Aorta (tissue), 5 donors: ENCODE measurements around the gene EIF2AK2. TPM values are rescaled to one million over a fixed set of nuclear protein-coding genes. Genes with fewer than 3 reads are reported as not detected.

ENCODE experiments used
- ATAC-seq: fragments of 200-7000 bp; cut with Tn5 transposase; one replicate; pipeline ENCODE4 v1.9.1; 2022; ENCODE audit warnings: moderate library complexity; ENCODE audit not compliant: low FRiP score
- DNase-seq, 2 donors: peaks; one replicate each; pipeline ENCODE4 v3.0.0-alpha.2; 2020
- H3K27ac ChIP-seq, 2 donors: one replicate each; pipeline ENCODE4 v1.5.1; 2013; ENCODE audit warnings: low read length in 2 of 2, mild to moderate bottlenecking in 2 of 2, moderate library complexity in 2 of 2, control low read depth in 1 of 2, inconsistent platforms in 1 of 2, low read depth in 1 of 2
- H3K27me3 ChIP-seq, 2 donors: one replicate each; pipeline ENCODE4 v1.6.1; 2013; ENCODE audit warnings: control low read depth in 1 of 2, low read length in 1 of 2, mild to moderate bottlenecking in 1 of 2, moderate library complexity in 1 of 2; ENCODE audit not compliant: insufficient read depth in 2 of 2, control insufficient read depth in 1 of 2
- H3K36me3 ChIP-seq, 2 donors: one replicate each; pipeline ENCODE4 v1.6.1; 2013; ENCODE audit warnings: control low read depth in 1 of 2, low read length in 1 of 2, mild to moderate bottlenecking in 1 of 2; ENCODE audit not compliant: insufficient read depth in 2 of 2, control insufficient read depth in 1 of 2
- H3K4me1 ChIP-seq, 2 donors: one replicate each; pipeline ENCODE4 v1.6.1; 2013; ENCODE audit warnings: low read length in 2 of 2, control low read depth in 1 of 2, mild to moderate bottlenecking in 1 of 2, moderate library complexity in 1 of 2; ENCODE audit not compliant: insufficient read depth in 2 of 2, control insufficient read depth in 1 of 2
- H3K4me3 ChIP-seq, 2 donors: one replicate each; pipeline ENCODE4 v1.5.1; 2013; ENCODE audit warnings: low read length in 2 of 2, control low read depth in 1 of 2, mild to moderate bottlenecking in 1 of 2
- H3K9me3 ChIP-seq: one replicate; pipeline ENCODE4 v1.6.1; 2013; ENCODE audit warnings: mild to moderate bottlenecking, low read length; ENCODE audit not compliant: control insufficient read depth
- WGBS, 2 donors: extraction: QIAGEN DNeasy Blood & Tissue Kit; methylation state at CpG; one replicate each; pipeline ENCODE4 v1.1.7; 2013; 5-methylcytosine and 5-hydroxymethylcytosine counted together
- intact Hi-C, 2 donors: fragments of 100-400 bp; cut with DNase I; formaldehyde crosslinking; loops; one replicate each; pipeline versions ENCODE4 v1.14.2 to v1.15.0; 2022
- polyA plus RNA-seq, 2 donors: library from polyadenylated mRNA; stranded (reverse); fragments of 200-250 nt; gene quantifications; one replicate each; pipeline ENCODE4 v1.2.3, GENCODE V29; 2013
- total RNA-seq, 2 donors: library from RNA; stranded (reverse); fragmentation: NEBNext Ultra II Directional; extraction: Animal tissue kit (Norgen Biotek cat#: 25700); gene quantifications; one replicate each; pipeline ENCODE4 v1.2.1, GENCODE V29; 2021
- donor health status: healthy with polysubstance abuse.
- donor health status: Bipolar disorder and iron deficiency.
- donor health status: DM: no; HTN: no; CAD: no.
- donor health status: DM: no; HTN: no; CAD: no.
- donor health status: DM: yes; HTN: yes; CAD: no.

The EIF2AK2 gene
- total and polyA plus RNA-seq, 4 donors = 8.4 to 49.5 (median 28.4) TPM

DNA sequence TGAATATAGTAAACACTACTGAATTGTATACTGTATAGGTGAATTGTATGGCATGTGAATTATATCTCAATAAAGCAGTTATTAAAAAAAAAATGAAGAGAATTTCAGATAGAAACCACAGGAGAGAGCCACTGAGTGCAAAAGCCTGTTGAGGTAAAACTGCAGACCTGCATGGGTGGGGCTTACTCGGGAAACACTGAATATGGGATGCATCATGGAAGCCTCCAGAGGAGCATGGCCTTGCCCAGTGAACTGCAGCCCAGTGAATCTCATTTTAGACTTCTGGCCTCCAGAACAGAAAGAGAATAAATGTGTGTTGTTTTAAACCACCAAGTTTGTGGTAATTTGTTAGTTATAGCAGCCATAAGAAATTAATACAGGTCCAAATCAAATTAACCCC lies 56.7 kb downstream of the EIF2AK2 start:
- no peak overlapping the region for H3K4me3 ChIP-seq
- H3K9me3 ChIP-seq = no peaks in the 10 kb centered on the region
- 58 to 77% methylated on average over 1 of the region's 1 CpG for WGBS, 2 donors
- H3K36me3 ChIP-seq = peaks cover 0 to 1% of the 10 kb centered on the region in 2 donors
- intact Hi-C loops = no loop called here
- ATAC-seq = no peak
- no peaks in the 10 kb centered on the region for H3K4me1 ChIP-seq
- no peaks in the 10 kb centered on the region for H3K27me3 ChIP-seq
- no peak overlapping the region for H3K27ac ChIP-seq
- DNase-seq = no peak

DNA sequence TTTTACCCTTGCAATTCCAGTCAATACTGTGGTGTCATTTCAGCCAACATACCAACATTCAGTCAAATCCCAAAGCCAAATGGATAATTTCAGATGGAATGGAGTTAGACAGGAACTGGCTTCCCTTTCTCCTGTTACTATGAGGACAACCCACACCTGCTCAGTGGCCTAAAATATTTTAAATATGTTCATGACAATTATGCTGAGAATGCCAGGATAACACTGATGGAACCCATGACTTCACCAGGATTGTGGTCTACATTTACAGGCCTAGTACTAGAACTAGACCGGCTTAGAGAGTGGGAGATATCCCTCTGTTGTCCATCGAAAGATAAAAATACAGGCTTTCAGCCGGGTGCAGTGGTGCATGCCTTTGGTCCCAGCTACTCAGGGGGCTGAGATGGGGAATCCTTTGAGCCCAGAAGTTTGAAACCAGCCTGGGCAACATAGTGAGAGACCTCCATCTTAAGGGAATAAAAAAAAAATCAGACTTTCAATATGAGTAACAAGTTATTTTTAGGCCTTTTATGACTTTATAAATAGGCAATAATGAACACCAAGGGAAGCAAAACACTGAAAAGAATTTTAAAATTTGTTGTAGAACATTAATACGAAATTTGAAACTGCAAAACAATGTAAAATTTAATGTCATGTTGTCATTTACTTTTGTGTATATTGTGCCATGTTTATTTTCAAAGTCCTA lies 58.2 kb downstream of the EIF2AK2 start:
- Histone ChIP-seq H3K27me3 (no peaks in the 10 kb centered on the region), H3K4me3 (no peak overlapping the region), H3K9me3 (no peaks in the 10 kb centered on the region), H3K27ac (no peak overlapping the region), H3K36me3 (peaks cover 0 to 5% of the 10 kb centered on the region in 2 donors), H3K4me1 (no peaks in the 10 kb centered on the region)
- intact Hi-C loops = no loop called here
- WGBS, 2 donors = 91 to 92% methylated on average over 4 of the region's 4 CpGs
- ATAC-seq = no peak
- DNase-seq = no peak

DNA sequence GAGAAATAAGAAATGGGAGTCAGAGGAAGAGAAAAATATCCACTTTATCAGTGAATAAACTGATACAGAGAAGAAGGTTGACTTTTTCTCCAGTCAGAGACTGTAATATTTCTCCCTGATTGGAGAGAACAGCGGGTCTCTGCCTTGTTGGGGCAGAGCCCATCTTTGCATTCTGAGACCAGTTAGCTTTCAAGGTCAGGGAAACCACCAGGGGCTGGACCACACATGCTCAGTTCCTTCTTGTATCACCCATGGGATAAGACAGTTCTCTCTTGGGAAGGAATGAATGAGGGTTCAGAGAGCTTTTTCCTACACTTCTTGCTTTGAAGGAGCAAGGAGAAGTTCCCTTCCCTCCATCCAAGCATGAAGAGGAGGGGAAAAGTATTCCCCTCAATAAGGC lies 60.2 kb downstream of the EIF2AK2 start:
- intact Hi-C loops = no loop called here
- Histone ChIP-seq H3K27me3 (no peaks in the 10 kb centered on the region), H3K27ac (no peak overlapping the region), H3K36me3 (peaks cover 0 to 7% of the 10 kb centered on the region in 2 donors), H3K4me1 (no peaks in the 10 kb centered on the region), H3K9me3 (no peaks in the 10 kb centered on the region), H3K4me3 (no peak overlapping the region)
- WGBS, 2 donors = 93 to 95% methylated on average over 1 of the region's 1 CpG
- ATAC-seq (no peak), DNase-seq (no peak)

- intact Hi-C loops = no loop called here
- peaks cover 8 to 9% of the 10 kb centered on the region in 2 donors for H3K36me3 ChIP-seq
- DNase-seq (no peak), ATAC-seq (no peak)
- no peaks in the 10 kb centered on the region for H3K9me3 ChIP-seq
- H3K27ac ChIP-seq = no peak overlapping the region
- no peaks in the 10 kb centered on the region for H3K4me1 ChIP-seq
- H3K4me3 ChIP-seq = no peak overlapping the region
- WGBS, 2 donors = 86 to 88% methylated on average over 5 of the region's 5 CpGs
- no peaks in the 10 kb centered on the region for H3K27me3 ChIP-seq
Measured at GRCh38 chr2:37091873-37092272, 64.9 kb downstream of the EIF2AK2 start.

- ATAC-seq (no peak), DNase-seq (no peak)
- Histone ChIP-seq H3K27ac (no peak overlapping the region), H3K4me3 (no peak overlapping the region), H3K36me3 (peaks cover 8% of the 10 kb centered on the region in 2 donors), H3K4me1 (peaks cover 0 to 3% of the 10 kb centered on the region in 2 donors), H3K27me3 (no peaks in the 10 kb centered on the region), H3K9me3 (no peaks in the 10 kb centered on the region)
- intact Hi-C loops = no loop called here
- WGBS, 2 donors = 88 to 91% methylated on average over 4 of the region's 4 CpGs
Measured at GRCh38 chr2:37090019-37090477, 66.7 kb downstream of the EIF2AK2 start.

- H3K27ac ChIP-seq = no peak overlapping the region
- no peak overlapping the region for H3K4me3 ChIP-seq
- no peaks in the 10 kb centered on the region for H3K27me3 ChIP-seq
- H3K4me1 ChIP-seq = peaks cover 3% of the 10 kb centered on the region in 2 donors
- H3K9me3 ChIP-seq = no peaks in the 10 kb centered on the region
- WGBS, 2 donors = 74 to 78% methylated on average over 1 of the region's 1 CpG
- DNase-seq (no peak), ATAC-seq (no peak)
- intact Hi-C loops = no loop called here
- peaks cover 3 to 8% of the 10 kb centered on the region in 2 donors for H3K36me3 ChIP-seq
Measured at GRCh38 chr2:37085731-37086147, 71.0 kb downstream of the EIF2AK2 start.

- 1% methylated on average over 10 of the region's 10 CpGs for WGBS, 2 donors
- DNase-seq (no peak), ATAC-seq (no peak)
- Histone ChIP-seq H3K27me3 (no peaks in the 10 kb centered on the region), H3K36me3 (peaks cover 0 to 7% of the 10 kb centered on the region in 2 donors), H3K9me3 (no peaks in the 10 kb centered on the region), H3K4me1 (peaks cover 3 to 6% of the 10 kb centered on the region in 2 donors), H3K27ac (peak overlapping the region in 1 of 2 donors; percentile 3), H3K4me3 (peak overlapping the region; percentile 72 to 90)
- intact Hi-C loops = no loop called here
Measured at GRCh38 chr2:37084797-37085196, 72.0 kb downstream of the EIF2AK2 start.

DNA sequence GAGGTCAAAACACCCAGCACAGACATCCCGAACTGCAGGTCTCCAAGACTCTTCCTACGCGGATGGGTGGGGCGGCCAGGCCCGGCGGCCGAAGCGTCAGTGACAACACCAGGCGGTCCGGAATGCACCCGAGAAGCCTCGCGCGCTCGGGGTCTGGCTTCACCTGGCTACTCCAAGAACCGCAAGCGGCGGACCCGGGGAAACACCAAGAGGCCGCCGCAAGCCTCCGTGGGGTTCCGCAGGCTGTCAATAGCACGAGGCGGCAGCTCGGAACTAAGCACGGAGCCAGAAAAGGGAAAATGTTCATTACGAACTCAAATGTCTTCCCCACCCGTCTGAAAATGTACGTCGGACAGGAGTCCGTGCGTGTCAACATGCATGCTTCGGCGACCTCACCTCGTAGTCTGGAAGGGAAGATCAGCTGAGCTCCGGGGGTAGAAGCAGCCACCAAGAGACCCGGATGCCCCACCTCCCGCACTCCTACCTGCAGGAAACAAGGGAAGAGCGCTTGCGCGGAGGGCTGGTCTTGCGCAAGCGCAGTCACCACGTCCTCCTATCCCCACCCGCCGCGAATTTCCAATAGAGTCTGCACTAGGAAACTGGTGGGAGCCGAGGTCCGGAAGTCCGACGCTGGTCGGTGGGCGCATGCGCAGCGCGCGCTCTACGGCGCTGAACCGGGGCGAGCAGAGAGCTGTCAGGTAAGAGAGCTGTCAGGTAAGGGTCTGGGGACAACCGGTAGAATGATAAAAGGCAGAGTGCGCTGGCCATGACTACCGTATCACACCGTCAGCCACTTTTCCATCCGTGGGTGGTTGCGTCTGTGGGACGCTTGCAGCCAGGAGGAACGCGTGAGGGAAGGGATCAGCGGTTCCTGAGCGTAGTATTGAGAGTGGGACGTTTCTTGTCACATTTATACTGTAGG lies 72.6 kb downstream of the EIF2AK2 start, which contains the start of the genes GPATCH11 and HEATR5B:
Gene GPATCH11 (plus strand): TSS at position 646 of the 922 bp plus-strand sequence. CDS start 3,864 bp downstream, outside the sequence.
Gene HEATR5B (minus strand): TSS at position 500 of the 922 bp plus-strand sequence. CDS start 958 bp downstream, outside the sequence.
- DNase-seq (peak; percentile 95 to 96), ATAC-seq (peak; percentile 99)
- Histone ChIP-seq H3K36me3 (peaks cover 0 to 4% of the 10 kb centered on the region in 2 donors), H3K27me3 (no peaks in the 10 kb centered on the region), H3K27ac (peak within 1 kb of the TSS in 1 of 2 donors; percentile 16), H3K4me1 (peaks cover 3 to 6% of the 10 kb centered on the region in 2 donors), H3K9me3 (no peaks in the 10 kb centered on the region), H3K4me3 (peak within 1 kb of the TSS; percentile 87 to 90)
- intact Hi-C loops = no loop called here
- 0% methylated on average over 74 of the region's 74 CpGs for WGBS, 2 donors
